Globus pallidus (tissue), 1 donor: Measurements from ENCODE around the gene ZBTB20.
"Not testable (repeated sequence)": the region's sequence is repeated elsewhere in the genome, so short reads cannot be mapped to it uniquely, and the experiment has no call there.

ENCODE experiments used
- DNase-seq: peaks from one replicate; pipeline ENCODE4 v3.0.0-alpha.2; 2015; ENCODE audit warnings: low spot score

The ZBTB20 gene

GRCh38 chr3:114714237-114714636 lies 432.9 kb downstream of the ZBTB20 start:
- no peak for DNase-seq

DNA sequence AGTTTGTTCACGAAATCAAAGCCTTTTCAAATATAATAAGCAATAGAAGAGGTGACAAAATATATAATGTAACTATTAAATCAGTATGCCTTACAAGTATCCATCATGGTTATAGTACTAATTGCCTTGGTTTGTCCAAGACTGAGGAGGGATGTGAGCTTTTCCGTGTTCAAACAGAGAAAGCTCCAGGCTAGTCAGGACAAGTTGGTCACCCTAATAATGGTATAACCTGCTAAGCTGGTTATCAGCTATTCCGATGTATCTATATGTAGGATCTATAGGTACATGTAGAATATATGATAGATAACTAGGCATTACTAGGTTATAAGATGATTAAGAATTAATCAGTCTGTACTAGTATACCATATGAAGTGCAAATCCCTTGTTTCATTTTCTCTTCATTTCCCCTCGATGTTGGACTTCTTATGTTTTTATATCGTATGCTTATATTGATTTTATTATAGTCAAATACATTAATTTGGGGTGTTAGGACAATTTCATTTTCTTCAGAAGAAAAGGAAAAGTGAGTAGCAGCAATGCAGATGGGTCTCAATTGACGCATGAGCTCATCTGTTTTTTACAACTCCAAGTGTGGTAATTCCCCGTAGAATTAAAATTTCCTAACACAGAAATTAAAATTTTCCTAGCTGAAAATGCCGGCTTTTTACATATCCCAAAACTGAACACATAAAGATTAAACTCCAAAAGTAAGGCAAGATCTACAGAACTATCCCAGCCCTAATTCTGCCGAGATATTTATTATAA lies 434.2 kb downstream of the ZBTB20 start:
- DNase-seq: no peak

- DNase-seq: no peak
Measured at GRCh38 chr3:114711321-114711886, 435.7 kb downstream of the ZBTB20 start.

DNA sequence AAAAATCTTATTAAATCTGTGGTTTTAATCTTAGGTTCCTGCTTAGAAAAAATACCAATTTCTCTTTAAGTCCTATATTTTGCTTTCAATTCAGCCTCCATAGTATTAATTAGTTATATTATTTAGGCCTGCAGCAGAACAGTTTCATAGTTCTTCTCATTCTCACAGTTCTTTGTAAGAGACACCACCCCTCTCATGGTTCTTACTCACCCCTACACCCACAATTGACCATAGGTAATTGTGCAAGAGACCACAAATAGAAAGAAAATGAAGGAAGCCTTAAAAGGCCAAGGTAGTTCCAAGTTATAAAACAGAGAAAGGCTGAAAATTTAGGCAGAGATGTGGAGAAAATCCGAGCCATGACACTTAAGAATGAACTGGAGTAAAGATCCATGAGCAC lies 438.0 kb downstream of the ZBTB20 start:
- no peak for DNase-seq

DNA sequence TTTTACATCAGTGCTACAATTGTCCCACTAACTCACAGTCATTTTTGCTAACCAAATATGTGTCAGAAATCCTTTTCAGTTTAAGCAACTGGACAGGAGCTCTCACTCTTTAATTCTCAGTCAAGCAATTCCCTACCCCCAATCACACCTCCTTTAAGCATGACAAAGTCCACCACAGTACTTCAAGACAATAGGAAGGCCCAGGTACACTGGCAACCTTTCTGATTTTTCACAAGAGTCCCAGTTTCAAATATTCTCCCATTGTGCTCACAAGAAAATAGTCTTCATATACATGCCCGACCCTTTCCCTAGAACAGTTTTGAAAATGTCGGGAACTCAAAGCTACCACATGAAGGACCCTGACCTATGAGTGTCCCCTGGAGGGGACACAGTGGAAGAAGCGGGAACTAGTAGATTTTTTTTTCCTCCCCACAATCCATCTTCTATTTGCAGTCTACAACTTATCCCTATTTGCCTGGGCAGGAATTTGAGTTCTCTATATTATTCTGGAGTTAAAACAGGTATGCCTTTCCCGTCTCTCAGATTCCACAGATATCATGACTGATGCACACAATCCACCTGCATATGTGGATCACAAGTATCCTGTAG lies 439.7 kb downstream of the ZBTB20 start:
- no peak for DNase-seq

DNA sequence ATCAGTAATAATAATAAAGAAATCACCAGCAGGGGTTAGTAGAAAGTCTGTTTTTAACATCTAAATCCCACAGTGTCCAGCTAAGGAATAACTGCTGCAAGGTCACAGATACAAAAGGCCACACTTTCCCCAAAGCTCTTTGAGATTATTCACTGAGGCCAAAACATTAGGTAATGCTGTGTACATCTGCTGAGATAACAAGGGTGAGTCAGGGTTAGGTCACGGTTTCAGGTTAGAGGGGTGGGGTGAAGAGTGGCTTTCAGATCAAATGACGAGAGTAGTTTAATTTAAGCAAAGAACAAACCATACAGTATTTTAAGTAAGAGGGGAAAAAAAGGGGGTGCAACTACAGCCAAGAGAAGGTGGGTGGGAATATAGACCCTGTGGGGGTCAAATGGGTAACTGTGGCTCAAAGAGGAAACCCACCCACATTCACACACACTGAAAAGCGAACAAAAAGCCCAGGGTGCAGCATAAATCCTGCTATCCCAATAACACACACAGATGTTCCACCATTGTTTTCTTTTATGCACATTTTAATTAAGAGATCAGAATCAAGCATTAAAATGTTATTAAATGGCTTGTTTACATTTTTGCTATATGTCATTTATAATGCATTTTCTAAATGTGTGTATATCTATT lies 440.4 kb downstream of the ZBTB20 start:
- DNase-seq: no peak

DNA sequence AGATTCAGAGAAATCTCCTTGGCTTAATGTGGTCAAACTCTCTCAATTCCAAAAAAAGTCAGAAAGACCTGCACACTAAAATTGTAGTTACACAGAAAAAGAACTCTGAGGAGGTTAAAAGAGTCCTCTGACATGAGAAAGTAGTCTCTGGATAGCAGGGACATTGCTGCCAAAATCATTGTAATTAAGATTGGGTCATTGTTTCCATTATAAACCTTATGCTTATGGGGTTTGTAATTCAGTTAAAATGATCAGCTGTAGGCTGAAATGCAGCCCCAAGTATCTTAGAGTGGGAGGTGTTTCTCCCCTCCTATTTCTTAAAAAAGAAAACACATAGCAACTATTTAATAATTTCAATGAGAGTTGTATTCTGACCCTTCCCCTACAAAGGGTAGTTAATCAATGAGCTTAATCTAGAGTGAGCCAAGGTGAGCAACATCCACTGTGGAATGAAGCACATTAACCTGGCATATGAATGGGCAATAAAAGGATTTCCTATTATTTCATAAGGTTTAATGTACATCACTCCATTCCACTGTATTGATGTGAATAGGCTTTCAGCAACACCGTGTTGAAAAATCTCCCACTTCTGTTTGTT lies 446.4 kb downstream of the ZBTB20 start:
- DNase-seq: no peak

DNA sequence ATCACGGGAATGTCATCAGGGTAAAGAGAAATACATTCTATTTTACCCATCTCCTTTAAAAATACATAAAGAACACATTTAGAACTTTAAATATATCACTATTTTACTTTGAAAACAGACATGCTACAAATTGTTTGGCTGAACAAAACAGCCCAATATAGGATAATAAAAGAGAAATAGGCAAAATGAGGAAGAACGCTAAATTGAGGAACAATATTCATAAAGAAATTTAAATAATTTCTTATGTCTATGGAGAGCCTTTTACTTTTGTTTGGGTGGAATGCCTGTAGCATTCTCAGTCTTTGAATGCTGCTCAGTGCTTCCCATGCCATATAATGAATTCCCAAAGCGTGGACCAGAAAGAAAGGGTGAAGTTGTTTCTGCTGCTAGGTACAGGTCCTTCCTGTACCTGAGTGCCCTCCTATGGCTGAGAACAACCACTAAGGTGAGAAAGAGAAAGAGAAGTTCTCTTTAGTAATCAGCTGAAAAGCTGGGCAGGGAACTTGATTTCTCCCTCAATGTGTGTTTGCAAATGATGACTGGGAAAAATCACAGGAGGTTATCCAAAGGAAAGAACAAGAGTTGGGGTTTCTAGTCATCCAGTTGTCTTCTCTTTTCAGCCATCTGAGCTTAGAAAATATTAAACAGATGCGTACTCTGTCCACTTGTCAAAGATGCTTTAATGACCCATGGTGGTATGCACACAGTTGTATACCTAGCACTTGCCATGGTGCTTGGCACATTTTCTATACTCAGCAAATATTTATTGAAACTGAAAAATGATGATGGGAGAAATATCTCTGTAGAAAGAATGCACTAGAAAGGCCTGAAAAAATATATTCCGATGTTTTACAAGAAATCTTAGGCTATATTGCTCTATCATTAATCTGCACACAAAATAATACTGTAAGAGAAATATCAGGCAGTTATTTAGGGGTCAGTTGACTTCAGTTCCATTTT lies 448.7 kb downstream of the ZBTB20 start:
- no peak for DNase-seq

GRCh38 chr3:114697401-114697800 lies 449.7 kb downstream of the ZBTB20 start:
- no peak for DNase-seq

DNA sequence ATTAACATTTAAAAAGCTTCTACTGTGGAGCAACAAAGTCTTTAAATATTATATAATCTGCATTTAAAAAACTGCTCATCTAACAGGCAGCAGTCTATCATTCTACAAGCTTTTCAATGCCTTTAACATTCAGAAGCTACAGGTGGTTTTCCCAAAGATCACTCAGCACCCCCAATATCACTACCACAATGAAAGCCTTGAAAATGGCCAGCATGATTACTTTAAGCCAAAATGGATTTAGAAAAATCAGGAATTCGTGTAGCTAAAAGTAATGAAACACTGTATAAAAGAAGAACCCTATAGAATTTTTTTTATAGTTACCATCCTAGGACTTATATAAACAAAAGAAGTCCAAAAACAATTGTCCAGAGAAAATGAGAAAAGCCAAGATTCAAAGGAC lies 452.8 kb downstream of the ZBTB20 start:
- no peak for DNase-seq

DNA sequence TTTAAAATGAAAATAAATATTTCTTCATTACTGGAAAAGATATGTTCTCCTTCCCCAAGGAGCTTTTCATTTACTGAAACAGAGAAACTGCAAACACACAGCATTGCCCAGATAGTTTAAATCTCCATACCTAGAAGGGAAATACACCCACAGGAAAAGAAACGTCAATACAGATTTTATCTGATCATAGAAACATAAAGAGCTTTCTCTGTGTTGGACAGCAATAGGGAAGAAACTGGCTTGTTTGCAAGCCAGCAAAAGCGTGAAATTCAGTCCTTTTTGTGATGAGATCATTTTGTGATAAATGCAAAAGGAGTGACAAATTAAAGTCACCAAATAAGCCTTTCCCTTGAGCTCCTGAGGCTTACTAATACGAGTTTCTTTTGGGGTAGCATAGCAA lies 455.2 kb downstream of the ZBTB20 start:
- DNase-seq: no peak

- DNase-seq: no peak
Measured at GRCh38 chr3:114690911-114691310, 456.2 kb downstream of the ZBTB20 start.

DNA sequence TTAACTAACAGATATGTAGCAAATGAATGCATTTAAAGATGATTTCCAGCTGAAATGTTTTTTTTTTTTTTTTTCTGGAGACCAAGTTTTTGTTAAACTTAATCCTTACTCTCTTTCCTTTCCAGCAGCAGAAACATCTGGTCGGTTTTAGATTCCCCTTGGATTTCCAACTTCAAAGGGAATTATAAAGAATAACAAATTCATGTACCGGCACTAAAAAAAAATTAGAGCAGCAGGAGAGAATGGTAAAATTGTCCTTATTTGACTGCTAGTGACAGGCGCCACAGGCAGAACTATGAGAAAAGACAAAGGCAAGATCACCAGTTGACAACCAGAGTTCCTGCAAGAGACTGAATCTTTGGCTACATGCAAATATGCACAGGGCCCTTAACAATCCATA lies 459.9 kb downstream of the ZBTB20 start:
- DNase-seq: no peak

GRCh38 chr3:114686621-114687020 lies 460.5 kb downstream of the ZBTB20 start:
- DNase-seq: no peak

GRCh38 chr3:114685161-114685560 lies 461.9 kb downstream of the ZBTB20 start:
- no peak for DNase-seq

DNA sequence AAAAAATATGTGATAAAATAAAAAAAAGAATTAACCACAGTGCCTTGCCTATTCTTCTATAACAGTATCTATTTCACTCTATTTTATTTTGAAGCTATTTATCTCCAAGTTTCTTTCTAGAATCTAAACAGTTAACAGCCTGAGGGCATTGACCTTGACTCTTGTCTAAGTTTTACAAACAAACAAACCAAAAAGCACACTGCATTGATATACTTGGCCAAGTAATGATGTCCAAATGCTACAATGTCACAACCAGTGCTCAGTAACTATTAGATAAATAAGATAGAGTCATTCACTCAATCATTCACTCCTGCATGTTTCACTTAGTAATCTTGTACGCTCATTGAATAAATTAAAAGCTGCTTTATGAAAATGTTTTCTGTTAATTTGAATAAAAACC lies 466.8 kb downstream of the ZBTB20 start:
- no peak for DNase-seq

DNA sequence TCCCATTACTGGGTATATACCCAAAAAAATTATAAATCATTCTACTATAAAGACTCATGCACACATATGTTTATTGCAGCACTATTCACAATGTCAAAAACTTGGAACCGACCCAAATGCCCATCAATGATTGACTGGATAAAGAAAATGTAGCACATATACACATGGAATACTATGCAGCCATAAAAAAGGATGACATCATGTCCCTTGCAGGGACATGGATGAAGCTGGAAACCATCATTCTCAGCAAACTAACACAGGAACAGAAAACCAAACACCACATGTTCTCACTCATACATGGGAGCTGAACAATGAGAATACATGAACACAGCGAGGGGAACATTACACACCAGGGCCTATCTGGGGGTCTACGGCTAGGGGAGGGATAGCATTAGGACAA lies 467.3 kb downstream of the ZBTB20 start:
- DNase-seq: not testable (repeated sequence)

DNA sequence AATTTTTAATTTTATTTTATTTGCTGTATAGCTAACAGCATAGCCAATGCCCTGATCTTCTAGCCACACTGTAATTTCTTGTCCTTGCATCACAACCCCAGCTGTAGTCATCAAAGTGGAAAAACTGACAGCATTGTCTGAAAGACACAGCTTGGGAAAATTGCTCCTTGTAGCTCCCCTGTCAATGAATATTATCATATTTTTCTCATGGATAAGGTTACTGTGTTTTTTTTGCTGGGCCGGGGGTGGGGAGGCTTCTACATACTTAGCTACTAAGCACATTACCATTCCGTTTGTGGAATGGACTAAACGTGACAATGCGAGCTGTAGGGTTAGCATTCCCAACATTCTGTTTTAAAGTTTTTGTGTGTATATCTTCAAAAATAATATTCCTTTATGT lies 472.0 kb downstream of the ZBTB20 start:
- no peak for DNase-seq

DNA sequence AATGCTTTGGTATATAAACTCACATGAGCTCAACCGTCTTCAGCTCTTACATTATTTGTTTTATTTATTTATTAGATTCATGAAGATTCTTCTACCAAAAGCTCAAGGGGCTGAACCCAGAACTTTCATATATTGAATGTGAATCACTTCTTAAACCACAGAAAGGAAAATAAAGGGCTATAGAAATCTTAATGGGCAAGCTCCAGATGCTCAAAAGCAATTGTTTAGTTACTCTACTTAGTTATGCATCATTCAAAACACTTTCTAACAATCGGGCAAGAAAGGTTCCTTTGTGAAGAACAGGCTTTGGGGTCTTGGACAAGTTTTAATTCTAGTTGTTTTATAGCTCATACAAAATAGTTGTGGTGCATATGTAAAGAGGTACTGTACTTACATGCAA lies 473.1 kb downstream of the ZBTB20 start:
- no peak for DNase-seq

- DNase-seq: no peak
Measured at GRCh38 chr3:114673481-114673880, 473.6 kb downstream of the ZBTB20 start.

- DNase-seq: no peak
Measured at GRCh38 chr3:114672692-114673447, 474.2 kb downstream of the ZBTB20 start.
